Heart left ventricle (tissue), 16 donors: Measurements from ENCODE around the gene CISH. TPM values are rescaled to one million over a fixed set of nuclear protein-coding genes. Genes with fewer than 3 reads are reported as not detected.

Experiments used
- ATAC-seq, 4 donors: fragments of 200-7000 bp; cut with Tn5 transposase; one replicate each; pipeline ENCODE4 v1.9.1; 2020 to 2022; ENCODE audit warnings: moderate library complexity in 4 of 4, mild to moderate bottlenecking in 3 of 4, moderate number of reproducible peaks in 1 of 4
- DNase-seq, 5 donors: peaks; one replicate each; pipeline ENCODE4 v3.0.0-alpha.2; 2020
- H3K27ac ChIP-seq, 12 donors: fragments of 200-600 bp; sonication (generic) in 4 of 12; one replicate each; pipeline versions ENCODE4 v1.5.0 to v1.8.0; 2016 to 2022; ENCODE audit warnings: mild to moderate bottlenecking in 2 of 12
- H3K27me3 ChIP-seq, 9 donors: fragments of 200-600 bp; sonication (generic) in 2 of 9; one replicate each; pipeline versions ENCODE4 v1.5.1 to v1.8.0; 2016 to 2022; ENCODE audit warnings: mild to moderate bottlenecking in 3 of 9
- H3K36me3 ChIP-seq, 9 donors: fragments of 200-600 bp; sonication (generic) in 2 of 9; one replicate each; pipeline versions ENCODE4 v1.5.0 to v1.8.0; 2018 to 2022; ENCODE audit warnings: mild to moderate bottlenecking in 2 of 9
- H3K4me1 ChIP-seq, 12 donors: fragments of 200-600 bp; sonication (generic) in 4 of 12; one replicate each; pipeline versions ENCODE4 v1.5.0 to v1.8.0; 2016 to 2022; ENCODE audit warnings: mild to moderate bottlenecking in 3 of 12
- H3K4me3 ChIP-seq, 12 donors: fragments of 200-600 bp; sonication (generic) in 4 of 12; one replicate each; pipeline versions ENCODE4 v1.5.0 to v1.8.0; 2017 to 2022; ENCODE audit warnings: mild to moderate bottlenecking in 9 of 12, moderate library complexity in 4 of 12
- H3K9me3 ChIP-seq, 12 donors: fragments of 200-600 bp; sonication (generic) in 4 of 12; one replicate each; pipeline versions ENCODE4 v1.5.0 to v1.8.0; 2016 to 2022; ENCODE audit warnings: mild to moderate bottlenecking in 1 of 12
- POLR2A ChIP-seq, 2 donors: fragments of 450-650 bp; IDR thresholded peaks; one replicate each; pipeline ENCODE4 v1.6.1; 2017; ENCODE audit warnings: antibody characterized with exemption in 2 of 2, mild to moderate bottlenecking in 2 of 2, moderate library complexity in 2 of 2
- WGBS, 4 donors: extraction: QIAGEN DNeasy Blood & Tissue Kit in 2 of 4; methylation state at CpG; one replicate each; pipeline versions ENCODE4 v1.1.5 to v1.1.7; 2013 to 2018; 5-methylcytosine and 5-hydroxymethylcytosine counted together
- intact Hi-C, 10 donors: fragments of 100-400 bp; cut with DNase I; formaldehyde crosslinking; loops; one replicate each; pipeline versions ENCODE4 v1.11.1 to v1.14.2; 2022
- polyA plus RNA-seq, 2 donors: library from polyadenylated mRNA; stranded (reverse); fragments of 200-250 nt; gene quantifications; one replicate each; pipeline ENCODE4 v1.2.3, GENCODE V29; 2013
- total RNA-seq, 9 donors: library from RNA; depleted of rRNA in 2 of 9; stranded (reverse); fragments of >200 nt in 2 of 9; fragmentation: NEBNext Ultra II Directional in 3 of 9; extraction: Animal tissue kit (Norgen Biotek cat#: 25700) in 3 of 9; gene quantifications; one replicate each; pipeline versions ENCODE4 v1.1.0 to v1.2.4, GENCODE V29; 2016 to 2023
- TF ChIP-seq, protein P1 (sequence below), 12 donors: fragments of 200-600 bp; sonication (generic) in 4 of 12; IDR thresholded peaks; one replicate each; pipeline versions ENCODE4 v1.5.0 to v1.8.0; 2018 to 2022; ENCODE audit warnings: antibody characterized with exemption in 12 of 12, mild to moderate bottlenecking in 5 of 12
- donor health status: ischemic (EF 13 %, LVEDD 7.1; RV severe dilation, severe dysfunction).
- donor health status: healthy with polysubstance abuse.
- donor health status: DM: no; HTN: yes; CAD: no.
- donor health status: DM: no; HTN: no; CAD: no.
- donor health status: ischemic (EF 25% LVEDD 6.9; RV normal size, moderate dysfunction).
- donor health status: ischemic (EF 25% LVEDD 5.7; RV mildly dilated, moderate dysfunction).
- donor health status: healthy.
- donor health status: DM: yes; HTN: yes; CAD: no.
- donor health status: ischemic (EF 35%, LVEDD 5.7; RV mildly dilated, moderate dysfunction).
- donor health status: nonischemic (EF 11% LVEDD 7.7; RV severe dilation, severe dysfunction).
- donor health status: DM: yes; HTN: yes; CAD: no.
- donor health status: PGD.
- donor health status: ischemic (EF 29% LVEDD 5.4; RV normal size, mild dysfunction).
- donor health status: nonischemic (EF 23%, LVEDD 6.1; RV moderate dilation, normal function).

Gene CISH
- total and polyA plus RNA-seq, 11 donors: 6.9 to 57.0 (median 20.3) TPM

DNA sequence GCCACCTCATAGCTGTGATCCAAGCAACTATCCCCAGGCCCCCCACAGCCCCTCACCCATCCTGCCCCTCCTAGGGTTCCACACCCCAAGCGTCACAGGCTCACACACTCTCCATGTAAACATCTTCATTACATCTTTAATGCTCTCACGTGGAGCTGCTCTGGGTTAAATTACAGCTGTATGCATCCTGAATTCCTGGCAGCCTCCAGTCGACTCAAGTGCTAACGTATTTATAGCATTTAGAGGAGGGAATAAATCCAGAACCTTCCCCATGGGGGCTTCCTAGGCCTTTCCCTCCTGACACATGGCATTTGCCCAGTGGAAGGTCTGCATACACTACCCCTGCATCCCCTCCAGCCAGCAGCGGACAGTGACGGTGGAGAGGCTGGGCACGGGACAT is 53.7 kb downstream of the CISH start:
- DNase-seq: no peak
- no peak for TF ChIP-seq POLR2A (IDR thresholded peaks at IDR 0.05)
- TF ChIP-seq, protein P1, sequence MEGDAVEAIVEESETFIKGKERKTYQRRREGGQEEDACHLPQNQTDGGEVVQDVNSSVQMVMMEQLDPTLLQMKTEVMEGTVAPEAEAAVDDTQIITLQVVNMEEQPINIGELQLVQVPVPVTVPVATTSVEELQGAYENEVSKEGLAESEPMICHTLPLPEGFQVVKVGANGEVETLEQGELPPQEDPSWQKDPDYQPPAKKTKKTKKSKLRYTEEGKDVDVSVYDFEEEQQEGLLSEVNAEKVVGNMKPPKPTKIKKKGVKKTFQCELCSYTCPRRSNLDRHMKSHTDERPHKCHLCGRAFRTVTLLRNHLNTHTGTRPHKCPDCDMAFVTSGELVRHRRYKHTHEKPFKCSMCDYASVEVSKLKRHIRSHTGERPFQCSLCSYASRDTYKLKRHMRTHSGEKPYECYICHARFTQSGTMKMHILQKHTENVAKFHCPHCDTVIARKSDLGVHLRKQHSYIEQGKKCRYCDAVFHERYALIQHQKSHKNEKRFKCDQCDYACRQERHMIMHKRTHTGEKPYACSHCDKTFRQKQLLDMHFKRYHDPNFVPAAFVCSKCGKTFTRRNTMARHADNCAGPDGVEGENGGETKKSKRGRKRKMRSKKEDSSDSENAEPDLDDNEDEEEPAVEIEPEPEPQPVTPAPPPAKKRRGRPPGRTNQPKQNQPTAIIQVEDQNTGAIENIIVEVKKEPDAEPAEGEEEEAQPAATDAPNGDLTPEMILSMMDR (IDR thresholded peaks at IDR 0.05): no peak
- no peak overlapping the region for H3K27ac ChIP-seq
- no peaks in the 10 kb centered on the region for H3K36me3 ChIP-seq
- H3K4me1 ChIP-seq: peaks cover 0 to 26% (median 1%) of the 10 kb centered on the region in 12 donors
- 24 to 49% (median 48%) methylated on average over 4 to 7 of the region's 7 CpGs for WGBS, 4 donors
- H3K4me3 ChIP-seq: no peak overlapping the region
- intact Hi-C loops: no loop called here
- H3K9me3 ChIP-seq: no peaks in the 10 kb centered on the region
- no peak for ATAC-seq
- H3K27me3 ChIP-seq: no peaks in the 10 kb centered on the region

DNA sequence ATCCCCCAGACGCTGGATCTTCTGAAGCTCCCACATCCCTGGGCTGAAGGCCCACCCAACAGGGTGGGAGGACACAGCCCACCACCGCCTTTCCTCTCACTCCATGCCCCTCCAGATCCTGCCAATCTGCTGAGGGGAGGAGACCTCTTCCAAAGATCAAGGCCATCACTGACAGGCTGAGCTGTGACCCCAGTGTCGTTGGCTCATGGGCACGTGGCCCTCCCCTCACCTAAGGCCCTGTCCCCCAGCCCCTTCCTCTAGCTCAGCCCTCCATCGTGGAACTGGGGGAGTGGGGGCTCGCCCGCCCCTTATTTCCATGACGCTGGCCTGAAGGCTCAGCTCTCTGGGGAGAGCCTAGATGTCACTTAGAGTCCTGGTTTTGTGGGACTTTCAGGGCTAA is 54.5 kb downstream of the CISH start:
- TF ChIP-seq POLR2A (IDR thresholded peaks at IDR 0.05): no peak
- TF ChIP-seq, protein P1 (IDR thresholded peaks at IDR 0.05): no peak
- WGBS, 4 donors: 61 to 66% (median 64%) methylated on average over 8 of the region's 8 CpGs
- ATAC-seq: no peak

More for the DNA sequence above, 54.5 kb downstream of the CISH start:
- DNase-seq: no peak
- H3K36me3 ChIP-seq: no peaks in the 10 kb centered on the region
- no peak overlapping the region for H3K4me3 ChIP-seq
- H3K27me3 ChIP-seq: no peaks in the 10 kb centered on the region
- intact Hi-C loops: no loop called here
- H3K27ac ChIP-seq: no peak overlapping the region
- no peaks in the 10 kb centered on the region for H3K9me3 ChIP-seq
- H3K4me1 ChIP-seq: peaks cover 0 to 26% (median 1%) of the 10 kb centered on the region in 12 donors

Other genes starting within 250 kb of the CISH start
- 1 to 10 TPM in 8 of 9 donors, under 1 TPM in 1; 0.95 to 3.6 (median 2.7) TPM for gene CACNA2D2, start 108.1 kb downstream of the CISH start, total RNA-seq
- 1 to 10 TPM in 1 of 2 donors, under 1 TPM in 1; 0.49 to 1.5 TPM for gene CACNA2D2, start 108.1 kb downstream of the CISH start, polyA plus RNA-seq
- 10 to 100 TPM; 25.4 to 56.8 (median 40.0) TPM for gene C3orf18, start 44.0 kb downstream of the CISH start, total RNA-seq
- 10 to 100 TPM; 28.7 to 28.9 TPM for gene C3orf18, start 44.0 kb downstream of the CISH start, polyA plus RNA-seq
- gene HEMK1, start 42.3 kb downstream of the CISH start, total RNA-seq: 10 to 100 TPM in 7 of 9 donors, 1 to 10 TPM in 2; 7.8 to 19.7 (median 13.8) TPM
- gene HEMK1, start 42.3 kb downstream of the CISH start, polyA plus RNA-seq: 10 to 100 TPM; 10.9 to 16.7 TPM
- 100 to 1,000 TPM; 239 to 398 (median 316) TPM for gene MAPKAPK3, start 5.4 kb upstream of the CISH start, total RNA-seq
- 100 to 1,000 TPM; 226 to 247 TPM for gene MAPKAPK3, start 5.4 kb upstream of the CISH start, polyA plus RNA-seq
- gene DOCK3, start 63.2 kb upstream of the CISH start, total RNA-seq: 1 to 10 TPM; 2.9 to 6.7 (median 4.8) TPM
- gene DOCK3, start 63.2 kb upstream of the CISH start, polyA plus RNA-seq: 1 to 10 TPM; 2.0 to 2.1 TPM